ENCODE data around the gene MPPE1. TPM values are rescaled to one million over a fixed set of nuclear protein-coding genes. Genes with fewer than 3 reads are reported as not detected.

The MPPE1 gene
- polyA plus RNA-seq, 1 donor from 2014 or later: 53.4 TPM

Other genes starting within 250 kb of the MPPE1 start
- 16.7 and 17.3 TPM in 2 replicates for gene GNAL, start 219.1 kb downstream of the MPPE1 start, polyA plus RNA-seq
- gene CHMP1B, start 56.9 kb downstream of the MPPE1 start, polyA plus RNA-seq: 106 and 109 TPM in 2 replicates
- gene IMPA2, start 73.2 kb upstream of the MPPE1 start, polyA plus RNA-seq: 2.7 and 3.6 TPM in 2 replicates
- not detected in 2 replicates for gene ANKRD62, start 185.5 kb upstream of the MPPE1 start, polyA plus RNA-seq